NCI-H2196 (cell line): Measurements from ENCODE around the gene GPR27.

ENCODE experiments used
- DNase-seq: peaks from one replicate; lab custom pipeline; 2025; ENCODE audit not compliant: unreplicated experiment; lab: John Stamatoyannopoulos, UW

The GPR27 gene

GRCh38 chr3:71785532-71786216 is 32.0 kb downstream of the GPR27 start:
- DNase-seq, result no peak

DNA sequence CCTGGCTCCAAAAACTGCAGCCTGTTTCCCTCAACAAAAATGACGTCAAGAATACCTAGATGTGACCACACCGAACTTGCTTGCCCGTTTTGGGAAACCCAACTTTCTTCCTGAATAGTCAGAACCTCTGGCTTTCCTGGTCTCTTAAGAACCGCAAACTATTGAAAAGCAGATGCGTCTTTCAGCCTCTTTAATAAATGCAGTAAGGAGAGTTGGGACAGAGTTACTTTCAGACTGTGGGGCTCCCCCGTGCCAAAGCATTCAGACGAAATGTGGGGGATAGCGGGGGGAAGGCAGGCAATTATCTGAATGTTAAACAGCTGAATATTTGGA is 32.5 kb downstream of the GPR27 start:
- DNase-seq, result no peak

DNA sequence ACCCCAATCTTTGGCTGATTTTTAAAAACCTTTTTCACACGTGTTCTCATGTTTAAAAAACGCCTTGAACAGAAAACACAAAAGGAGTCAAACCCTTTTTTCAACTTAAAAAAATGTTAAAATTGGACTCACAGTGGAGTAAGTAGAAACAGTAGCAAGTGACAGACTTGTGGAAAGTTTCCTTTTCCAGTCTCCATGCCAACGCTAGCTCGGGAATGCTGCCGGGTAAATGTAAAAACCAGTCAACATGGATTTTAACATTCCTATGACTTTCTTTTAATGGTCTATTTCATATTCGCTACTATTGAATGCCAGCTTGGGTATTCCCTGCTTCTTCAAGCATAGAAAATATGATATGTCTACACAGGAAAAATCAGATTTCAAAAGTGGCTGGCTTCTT is 32.9 kb downstream of the GPR27 start:
- DNase-seq, result no peak

DNA sequence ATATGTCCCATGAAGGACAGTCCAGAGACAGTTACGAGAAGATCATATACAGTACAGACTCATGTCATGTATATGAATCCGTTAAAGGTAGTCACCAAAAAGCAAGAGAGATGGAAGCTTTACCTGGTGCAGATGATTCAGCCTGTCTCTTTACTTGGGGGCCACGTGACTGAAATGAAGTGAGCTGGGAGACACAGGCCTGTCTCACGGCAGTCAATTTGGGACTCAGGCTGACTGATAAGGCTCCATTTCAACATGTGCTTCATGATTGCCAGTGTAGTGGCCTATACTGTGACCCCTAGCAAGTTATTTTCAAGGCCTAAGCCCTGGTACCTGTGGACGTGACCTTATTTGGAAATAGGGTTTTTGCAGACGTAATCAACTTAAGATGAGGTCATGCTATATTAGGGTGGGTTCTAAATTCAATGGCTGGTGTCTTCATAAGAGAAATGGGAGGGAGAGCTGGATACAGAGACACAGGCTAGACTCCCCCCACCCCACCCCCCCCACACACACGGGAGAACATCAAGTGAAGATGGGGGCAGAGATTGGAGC is 34.3 kb downstream of the GPR27 start:
- DNase-seq, result no peak

DNA sequence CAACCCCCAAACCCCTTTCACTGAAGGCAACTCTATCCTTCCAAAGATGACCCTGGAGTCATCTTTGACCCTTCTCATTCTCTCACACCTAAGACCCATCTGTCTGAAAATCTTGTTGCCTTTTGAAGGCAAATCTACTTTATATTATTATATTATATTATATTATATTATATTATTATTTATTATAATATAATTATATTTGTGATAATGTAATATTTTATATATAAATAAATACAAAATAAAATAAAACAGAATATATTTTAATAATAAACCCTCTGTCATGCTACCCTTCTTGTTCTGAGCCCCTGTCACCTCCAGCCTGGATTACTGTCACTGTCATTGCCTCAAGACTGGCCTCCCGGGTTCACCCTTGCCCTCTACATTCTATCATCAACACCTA is 36.3 kb downstream of the GPR27 start:
- no peak for DNase-seq

DNA sequence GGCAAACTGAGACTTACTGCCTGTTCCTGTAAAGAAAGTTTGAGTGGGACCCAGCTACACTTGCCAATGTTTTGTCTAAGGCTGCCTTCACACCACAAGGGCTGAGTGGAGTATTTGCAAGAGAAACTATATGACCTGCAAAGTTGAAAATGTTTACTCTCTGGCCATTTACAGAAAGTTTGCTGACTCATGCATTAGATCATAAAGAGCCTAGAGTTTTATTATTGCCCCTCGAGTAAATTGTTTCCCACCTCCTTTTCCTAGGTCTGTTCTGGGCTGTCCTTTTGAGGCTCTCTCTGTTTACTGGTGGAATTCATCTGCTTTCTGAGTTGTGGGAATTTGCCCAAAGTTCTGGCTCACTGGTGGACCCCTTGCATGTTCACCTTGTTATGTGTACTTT is 38.0 kb downstream of the GPR27 start:
- no peak for DNase-seq

DNA sequence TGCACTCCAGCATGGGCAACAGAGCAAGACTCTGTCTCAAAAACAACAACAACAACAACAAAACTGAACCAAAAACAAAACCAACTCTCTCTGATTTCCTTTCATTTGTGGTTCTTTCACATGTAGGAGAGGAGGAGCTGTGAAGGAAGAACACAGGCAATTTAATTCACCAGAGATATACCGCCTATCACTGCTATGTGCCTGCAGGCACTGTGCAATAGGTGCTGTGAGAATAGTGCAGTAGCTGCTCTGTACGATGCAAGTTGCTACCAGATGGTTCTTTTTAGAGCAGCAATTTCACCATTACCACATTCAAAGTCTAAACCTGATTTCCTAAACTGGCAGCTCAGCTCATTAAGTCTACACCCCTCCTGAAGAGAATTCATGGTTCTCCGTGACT is 42.6 kb downstream of the GPR27 start:
- DNase-seq, result no peak

GRCh38 chr3:71797455-71797854 is 43.8 kb downstream of the GPR27 start:
- DNase-seq, result no peak

DNA sequence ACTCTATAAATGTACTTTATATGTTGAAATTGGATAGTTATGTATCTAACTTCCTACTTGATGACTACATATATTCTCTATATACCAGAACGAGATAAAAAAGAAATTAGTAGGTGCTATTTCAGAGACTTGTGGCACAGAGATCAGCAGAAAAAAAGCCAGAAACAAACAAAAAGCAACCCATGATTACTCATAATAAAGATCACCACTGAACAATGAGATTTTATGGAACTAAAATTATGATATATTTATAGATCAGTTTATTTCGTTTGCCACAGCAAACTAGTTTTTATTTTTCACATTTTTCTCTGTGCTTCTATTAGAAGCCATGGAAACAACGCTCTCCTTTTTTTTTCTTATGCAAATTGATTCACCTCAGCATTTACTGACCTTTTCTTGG is 46.4 kb downstream of the GPR27 start:
- no peak for DNase-seq

DNA sequence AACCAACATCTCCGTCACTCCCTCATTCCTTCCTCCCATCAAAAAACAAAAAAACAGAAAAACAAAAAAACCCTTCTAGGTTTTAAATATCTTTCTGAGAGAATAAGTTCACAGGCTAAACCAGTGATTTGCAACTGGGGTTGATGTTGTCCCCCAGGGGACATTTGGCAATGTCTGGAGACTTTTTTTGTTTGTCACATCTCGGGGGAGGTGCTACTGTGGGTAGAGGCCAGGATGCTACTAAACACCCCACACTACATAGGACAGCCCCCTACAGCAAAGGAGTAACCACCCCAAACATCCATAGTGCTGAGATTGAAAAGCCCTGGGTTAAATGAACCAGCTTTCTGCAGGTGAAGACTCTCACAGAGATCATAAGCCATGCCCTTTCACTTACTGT is 48.3 kb downstream of the GPR27 start:
- DNase-seq, result no peak

DNA sequence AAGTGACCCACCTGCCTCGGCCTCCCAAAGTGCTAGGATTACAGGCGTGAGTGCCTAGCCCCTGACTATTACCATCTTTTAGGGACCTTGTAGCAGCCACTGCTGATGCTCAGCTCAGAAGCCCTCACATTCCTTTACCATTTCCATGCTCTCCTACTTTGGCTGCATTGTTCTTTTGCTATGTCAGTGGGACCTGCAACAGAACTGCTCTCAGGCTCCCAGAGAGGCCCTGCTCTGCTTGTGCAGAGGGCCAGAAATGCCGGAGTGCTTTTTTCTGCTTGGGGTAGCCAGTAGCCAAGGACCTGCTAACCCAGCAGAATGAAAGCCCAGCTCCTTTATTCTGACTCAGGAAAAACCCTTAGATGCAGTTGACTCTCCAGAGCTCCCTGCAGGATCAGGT is 49.6 kb downstream of the GPR27 start:
- no peak for DNase-seq

DNA sequence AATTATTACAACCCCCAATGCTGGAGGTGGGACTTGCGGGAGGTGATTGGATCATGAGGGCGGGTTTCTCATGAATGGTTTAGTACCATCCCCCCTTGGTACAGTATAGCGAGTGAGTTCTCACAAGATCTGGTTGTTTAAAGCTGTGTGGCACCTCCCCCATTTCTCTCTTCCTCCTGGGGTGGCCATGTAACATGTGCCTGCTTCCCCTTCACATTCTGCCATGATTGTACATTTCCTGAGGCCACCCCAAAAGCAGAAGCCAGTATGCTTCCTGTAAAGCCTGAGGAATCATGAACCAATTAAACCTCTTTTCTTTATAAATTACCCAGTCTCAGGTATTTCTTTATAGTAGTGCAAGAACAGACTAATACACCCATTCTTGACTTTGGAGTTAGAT is 51.5 kb downstream of the GPR27 start:
- DNase-seq, result no peak

- no peak for DNase-seq
These were observed 52.0 kb downstream of the GPR27 start for GRCh38 chr3:71805691-71806090.
